HG03558 (cell line): ENCODE data around the gene MAB21L3.

Experiments
- ATAC-seq: cut with Tn5 transposase; IDR thresholded peaks from one replicate; pipeline ENCODE4 v1.9.1; 2021; ENCODE audit warnings: moderate number of reproducible peaks; ENCODE audit not compliant: unreplicated experiment; ENCODE audit errors: extremely low read depth

Gene MAB21L3

GRCh38 chr1:116161877-116162390 lies 50.7 kb downstream of the MAB21L3 start:
- ATAC-seq, result no peak

- ATAC-seq, result no peak
Observed at GRCh38 chr1:116163533-116163932, 52.3 kb downstream of the MAB21L3 start.

- ATAC-seq, result no peak
Observed at GRCh38 chr1:116164150-116164549, 53.0 kb downstream of the MAB21L3 start.

GRCh38 chr1:116164604-116165368 lies 53.6 kb downstream of the MAB21L3 start:
- ATAC-seq, result no peak

- no peak for ATAC-seq
Observed at GRCh38 chr1:116165572-116165971, 54.4 kb downstream of the MAB21L3 start.

- ATAC-seq, result no peak
Observed at GRCh38 chr1:116166011-116166571, 54.9 kb downstream of the MAB21L3 start.

- ATAC-seq, result no peak
Observed at GRCh38 chr1:116166655-116167054, 55.5 kb downstream of the MAB21L3 start.

- ATAC-seq, result no peak
Observed at GRCh38 chr1:116167625-116168276, 56.6 kb downstream of the MAB21L3 start.

GRCh38 chr1:116168277-116169032 lies 57.3 kb downstream of the MAB21L3 start:
- ATAC-seq, result no peak

GRCh38 chr1:116169898-116170297 lies 58.7 kb downstream of the MAB21L3 start:
- ATAC-seq, result no peak

- no peak for ATAC-seq
Observed at GRCh38 chr1:116170721-116171589, 59.8 kb downstream of the MAB21L3 start.

GRCh38 chr1:116172666-116173065 lies 61.5 kb downstream of the MAB21L3 start:
- no peak for ATAC-seq

- ATAC-seq, result no peak
Observed at GRCh38 chr1:116175611-116176010, 64.4 kb downstream of the MAB21L3 start.

GRCh38 chr1:116176306-116176789 lies 65.1 kb downstream of the MAB21L3 start:
- no peak for ATAC-seq

- ATAC-seq, result no peak
Observed at GRCh38 chr1:116177861-116178260, 66.7 kb downstream of the MAB21L3 start.

- ATAC-seq, result no peak
Observed at GRCh38 chr1:116178837-116179236, 67.6 kb downstream of the MAB21L3 start.

GRCh38 chr1:116179419-116179818 lies 68.2 kb downstream of the MAB21L3 start:
- no peak for ATAC-seq

GRCh38 chr1:116179964-116180363 lies 68.8 kb downstream of the MAB21L3 start:
- no peak for ATAC-seq

- ATAC-seq, result no peak
Observed at GRCh38 chr1:116182019-116182714, 71.0 kb downstream of the MAB21L3 start.
